CD1c-positive myeloid dendritic cell (primary cell): ENCODE measurements around the gene TRAPPC2L.
"Not testable (repeated sequence)": the region's sequence is repeated elsewhere in the genome, so short reads cannot be mapped to it uniquely, and the experiment has no call there.

Experiments used
- DNase-seq: peaks from one replicate; pipeline ENCODE4 v3.0.0-alpha.2; 2016; ENCODE audit errors: extremely low spot score

TRAPPC2L gene

DNA sequence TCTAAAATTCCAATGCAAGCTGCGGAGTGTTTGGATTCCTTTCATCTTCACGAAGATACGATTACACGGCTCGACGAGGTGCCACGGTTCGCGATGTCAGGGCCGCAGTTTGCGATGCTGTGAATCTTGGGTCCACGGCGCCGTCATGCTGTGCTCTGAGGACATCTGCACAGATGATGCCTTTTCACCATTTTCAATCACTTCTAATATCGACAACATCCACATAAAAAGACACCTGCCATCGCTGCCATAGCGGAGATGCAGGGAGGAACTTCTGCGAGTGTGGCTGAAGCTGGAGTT is 38.4 kb upstream of the TRAPPC2L start:
- DNase-seq = no peak

DNA sequence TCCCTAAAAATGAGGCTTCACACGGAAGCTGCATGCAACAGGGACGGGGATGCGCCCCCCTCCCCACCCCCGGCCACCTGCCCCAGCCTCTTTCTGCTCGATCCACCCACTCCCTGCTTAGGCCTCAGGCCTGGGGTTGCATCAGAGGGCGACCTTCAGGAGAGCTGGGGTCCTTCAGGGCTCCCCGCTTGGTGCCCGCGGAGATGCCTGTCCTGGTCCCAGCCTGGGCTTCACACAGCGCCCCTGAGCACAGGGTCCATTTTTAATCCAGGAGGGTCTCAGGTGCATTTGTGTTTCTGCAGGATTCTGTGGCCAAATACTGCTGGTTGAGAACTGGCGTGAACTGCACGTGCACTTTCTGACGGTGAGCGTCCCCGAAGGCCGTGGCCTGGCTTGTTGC is 37.8 kb upstream of the TRAPPC2L start:
- DNase-seq = no peak

DNA sequence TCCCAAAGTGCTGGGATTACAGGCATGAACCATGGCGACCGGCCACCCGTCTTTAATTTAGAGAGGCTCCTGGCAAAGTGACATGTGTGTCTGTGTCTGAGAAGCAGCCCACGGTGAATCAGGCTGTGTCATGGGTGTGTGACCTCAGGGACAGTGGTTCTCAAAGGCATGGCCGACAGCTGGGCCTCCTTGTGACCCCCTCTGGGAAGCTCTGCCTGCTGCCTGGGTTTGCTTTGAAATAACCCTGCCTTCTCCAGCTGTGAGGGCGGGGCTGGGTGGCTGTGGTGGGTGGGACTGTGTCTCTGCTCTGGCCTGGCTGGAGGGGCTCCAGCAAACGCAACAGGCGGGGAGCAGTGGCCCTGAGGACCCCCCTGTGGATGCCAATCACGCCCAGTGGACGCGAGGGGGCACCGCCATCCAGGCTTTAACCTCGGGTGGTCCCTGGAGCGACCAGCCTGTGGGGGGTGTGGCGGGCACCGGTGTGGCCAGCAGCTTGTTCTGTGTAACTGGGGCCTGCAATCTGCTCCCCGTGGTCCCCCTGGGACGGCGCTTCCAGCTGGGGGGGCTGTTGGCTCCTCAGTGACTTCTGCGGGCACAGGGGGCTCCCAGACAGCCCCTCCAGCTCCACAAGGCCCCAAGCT is 36.4 kb upstream of the TRAPPC2L start:
- no peak for DNase-seq

DNA sequence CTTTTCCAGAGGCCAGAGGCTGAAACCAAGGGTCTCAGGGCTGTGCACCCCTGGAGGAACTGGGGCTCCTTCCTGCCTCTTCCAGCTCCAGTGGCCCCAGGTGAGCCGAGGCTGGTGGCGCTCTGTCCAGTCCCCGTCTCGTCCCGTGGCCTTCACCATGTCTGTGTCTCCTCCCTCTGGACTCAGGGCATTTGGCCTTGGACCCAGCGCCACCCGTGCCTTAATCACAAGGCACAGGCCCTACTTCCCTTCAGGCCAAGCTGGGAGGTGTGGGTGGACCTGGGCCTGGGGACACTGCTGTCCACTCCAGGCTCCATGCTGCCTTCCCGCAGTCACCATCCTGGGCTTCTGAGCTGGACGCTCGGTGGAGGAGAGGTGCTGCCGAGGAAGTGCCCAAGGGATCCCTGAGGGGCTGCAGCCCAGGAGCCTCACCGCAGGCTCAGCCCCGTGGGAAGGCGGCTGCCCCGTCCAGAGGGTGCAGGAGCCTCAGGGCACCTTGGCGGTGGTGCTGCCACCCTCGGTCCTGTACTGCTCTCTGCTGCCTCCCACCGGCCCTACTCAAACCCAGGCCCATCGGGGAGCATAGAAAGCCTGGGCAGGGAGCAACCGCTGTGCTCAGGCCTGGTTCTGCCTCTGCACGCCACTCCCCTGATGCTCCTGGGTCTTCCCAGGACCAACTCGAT is 35.6 kb upstream of the TRAPPC2L start:
- no peak for DNase-seq

GRCh38 chr16:88822281-88823040 is 34.5 kb upstream of the TRAPPC2L start:
- no peak for DNase-seq

GRCh38 chr16:88823646-88824045 is 33.3 kb upstream of the TRAPPC2L start:
- not testable (repeated sequence) for DNase-seq

GRCh38 chr16:88824256-88825077 is 32.5 kb upstream of the TRAPPC2L start:
- no peak for DNase-seq

GRCh38 chr16:88825146-88825545 is 31.8 kb upstream of the TRAPPC2L start:
- DNase-seq = no peak

DNA sequence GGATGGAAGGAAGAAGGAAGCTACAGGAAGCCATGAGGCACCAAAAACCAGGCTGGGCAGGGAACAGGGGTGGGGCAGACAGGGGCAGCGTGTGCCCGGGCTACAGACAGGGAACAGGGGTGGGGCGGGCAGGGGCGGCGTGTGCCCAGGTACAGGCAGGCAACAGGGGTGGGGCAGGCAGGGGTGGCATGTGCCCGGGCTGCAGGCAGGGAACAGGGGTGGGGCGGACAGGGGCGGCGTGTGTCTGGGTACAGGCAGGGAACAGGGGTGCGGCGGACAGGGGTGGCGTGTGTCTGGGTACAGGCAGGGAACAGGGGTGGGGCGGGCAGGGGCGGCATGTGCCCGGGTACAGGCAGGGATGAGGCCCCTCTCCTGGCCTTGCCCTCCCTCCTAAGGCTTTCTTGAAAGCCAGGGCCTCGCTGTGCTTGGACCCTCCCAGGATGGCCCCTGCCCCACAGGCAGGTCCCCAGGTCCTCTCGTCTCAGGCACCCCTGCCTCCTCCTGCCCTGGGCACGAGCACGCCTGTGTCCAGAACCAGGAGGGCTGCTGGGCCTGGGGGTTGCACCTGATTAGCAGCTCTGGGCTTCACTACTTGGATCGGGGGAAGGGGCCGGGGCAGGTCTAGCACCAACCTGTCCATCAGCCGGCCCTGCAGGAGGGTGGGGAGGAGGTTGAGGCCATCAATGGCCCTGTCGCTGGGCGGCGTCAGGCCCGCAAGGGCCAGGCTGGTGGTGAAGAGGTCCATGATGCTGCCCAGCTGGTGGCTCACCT is 30.7 kb upstream of the TRAPPC2L start:
- DNase-seq = no peak

DNA sequence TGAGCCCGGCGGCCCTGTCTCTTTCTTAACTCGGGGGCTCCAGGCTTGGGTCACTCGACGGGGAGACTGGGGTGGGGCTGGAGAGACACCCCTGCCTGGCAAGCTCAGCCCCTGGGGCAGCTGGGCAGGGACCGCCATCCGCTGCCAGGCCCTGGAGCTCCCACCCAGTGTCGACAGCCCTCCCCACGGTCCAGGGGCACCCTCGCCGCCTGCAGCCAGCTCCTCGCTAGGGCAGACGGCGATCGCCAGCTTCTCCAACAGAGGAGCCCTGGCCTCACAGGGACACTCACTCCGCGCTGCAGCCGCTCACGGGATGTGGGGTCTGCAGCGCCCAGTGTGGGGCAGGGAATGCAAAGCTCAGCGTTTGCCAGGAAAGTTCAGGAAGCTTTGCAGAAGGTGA is 29.2 kb upstream of the TRAPPC2L start:
- no peak for DNase-seq

GRCh38 chr16:88828711-88829110 is 28.2 kb upstream of the TRAPPC2L start:
- DNase-seq = no peak

GRCh38 chr16:88830258-88830657 is 26.7 kb upstream of the TRAPPC2L start:
- DNase-seq = no peak

- no peak for DNase-seq
These were observed 26.1 kb upstream of the TRAPPC2L start for GRCh38 chr16:88830783-88831182.

DNA sequence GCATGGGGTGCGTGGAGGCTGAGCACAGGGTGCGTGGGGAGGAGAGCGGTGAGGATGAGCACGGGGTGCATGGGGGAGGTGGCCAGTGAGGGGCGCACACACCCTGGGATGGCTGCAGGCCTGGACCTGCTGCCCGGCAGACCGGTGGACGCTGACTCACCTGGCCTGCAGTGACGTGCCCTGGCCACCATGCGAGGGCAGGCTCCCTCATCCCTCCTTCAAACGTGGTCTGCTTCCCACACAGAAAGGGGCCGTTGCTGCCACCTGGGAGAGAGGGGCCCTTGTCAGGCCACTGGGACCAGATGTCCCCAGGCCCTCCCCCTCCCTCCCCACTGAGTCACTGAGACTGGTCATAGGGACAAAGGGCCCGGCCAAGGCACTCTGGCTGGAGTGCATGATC is 25.1 kb upstream of the TRAPPC2L start:
- DNase-seq = no peak

- DNase-seq = no peak
These were observed 23.8 kb upstream of the TRAPPC2L start for GRCh38 chr16:88833086-88833485.

DNA sequence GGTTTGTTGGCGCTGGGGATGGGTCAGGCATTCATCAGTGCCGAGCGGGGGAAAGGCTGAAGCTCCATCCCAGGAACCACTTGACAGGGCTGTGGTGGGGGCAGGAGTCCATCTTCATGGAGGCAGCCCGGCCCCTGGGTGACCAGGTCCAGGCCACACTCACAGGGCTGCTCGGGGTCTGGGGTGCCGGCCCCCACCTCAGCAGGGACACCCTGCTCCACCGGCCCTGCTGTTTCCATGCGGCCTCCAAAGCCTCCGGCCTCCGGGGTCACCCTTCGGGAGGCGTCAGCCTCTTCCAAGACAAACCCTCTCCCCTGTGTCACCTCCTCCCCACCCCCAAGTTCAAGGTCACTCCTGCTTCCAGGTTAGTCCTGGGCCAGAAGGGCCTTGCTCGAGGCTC is 22.3 kb upstream of the TRAPPC2L start:
- no peak for DNase-seq

DNA sequence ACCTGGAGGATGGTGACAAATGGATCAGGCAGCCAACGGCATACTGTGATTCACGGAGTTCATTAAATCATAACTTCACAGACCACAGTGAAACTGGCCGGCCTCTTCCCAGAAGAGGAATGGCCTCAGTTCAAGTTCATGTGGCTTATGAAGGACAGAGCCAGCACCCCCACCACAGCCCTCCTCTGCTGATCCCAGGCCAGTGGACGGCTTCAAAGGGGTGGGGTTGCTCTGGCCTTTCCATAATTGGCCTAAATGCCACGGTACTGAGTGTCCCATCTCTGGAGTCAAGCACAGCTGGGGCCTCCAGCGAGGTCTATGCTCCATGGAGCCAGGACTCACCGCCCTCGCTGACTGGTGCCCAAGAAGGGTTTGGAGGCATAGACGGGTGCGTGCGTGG is 21.5 kb upstream of the TRAPPC2L start:
- DNase-seq = no peak

GRCh38 chr16:88835818-88836217 is 21.1 kb upstream of the TRAPPC2L start:
- DNase-seq = no peak

- DNase-seq = no peak
These were observed 20.1 kb upstream of the TRAPPC2L start for GRCh38 chr16:88836791-88837190.

- DNase-seq = no peak
These were observed 19.1 kb upstream of the TRAPPC2L start for GRCh38 chr16:88837806-88838205.

DNA sequence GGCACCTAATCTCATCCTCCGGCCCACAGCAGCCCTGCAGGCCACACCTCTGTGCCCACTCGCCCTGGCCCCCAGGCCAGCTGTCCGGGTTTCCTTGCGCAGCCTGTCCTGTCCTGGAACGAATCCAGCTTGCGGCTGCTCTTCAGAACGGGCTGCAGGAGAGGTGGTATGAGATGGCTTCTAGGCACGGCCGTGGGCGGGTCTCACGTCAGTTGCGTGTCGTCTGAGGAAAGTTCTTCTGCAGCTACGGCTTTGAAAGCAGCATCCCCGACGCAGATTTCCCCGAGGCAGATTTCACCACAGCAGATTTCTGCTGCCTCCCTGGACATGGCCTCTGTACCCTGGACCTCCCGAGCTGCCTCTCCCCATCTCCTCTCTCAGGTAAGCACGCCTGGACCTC is 18.4 kb upstream of the TRAPPC2L start:
- no peak for DNase-seq
